ENCODE measurements around the gene TMPRSS3.

DNA sequence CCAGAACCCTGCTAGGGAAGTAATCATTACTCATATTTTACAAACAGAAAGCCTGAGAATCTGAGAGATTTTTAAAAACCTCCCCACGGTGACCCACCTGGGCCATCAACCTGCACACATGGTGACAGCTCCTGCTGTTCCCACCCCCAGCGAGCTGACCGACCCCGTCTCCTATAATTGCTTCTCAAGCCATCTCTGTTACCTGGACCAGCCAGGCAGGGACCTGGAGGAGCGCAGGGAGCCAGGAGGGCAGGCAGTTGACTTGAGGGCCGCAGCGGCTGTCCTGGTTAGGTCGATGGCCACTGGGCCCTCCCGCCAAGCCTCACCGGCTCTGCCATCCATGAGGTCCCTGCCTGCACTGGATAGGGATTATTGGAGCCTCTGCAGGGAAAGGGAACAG is 52.8 kb downstream of the TMPRSS3 start:
- TF ChIP-seq, protein P1, sequence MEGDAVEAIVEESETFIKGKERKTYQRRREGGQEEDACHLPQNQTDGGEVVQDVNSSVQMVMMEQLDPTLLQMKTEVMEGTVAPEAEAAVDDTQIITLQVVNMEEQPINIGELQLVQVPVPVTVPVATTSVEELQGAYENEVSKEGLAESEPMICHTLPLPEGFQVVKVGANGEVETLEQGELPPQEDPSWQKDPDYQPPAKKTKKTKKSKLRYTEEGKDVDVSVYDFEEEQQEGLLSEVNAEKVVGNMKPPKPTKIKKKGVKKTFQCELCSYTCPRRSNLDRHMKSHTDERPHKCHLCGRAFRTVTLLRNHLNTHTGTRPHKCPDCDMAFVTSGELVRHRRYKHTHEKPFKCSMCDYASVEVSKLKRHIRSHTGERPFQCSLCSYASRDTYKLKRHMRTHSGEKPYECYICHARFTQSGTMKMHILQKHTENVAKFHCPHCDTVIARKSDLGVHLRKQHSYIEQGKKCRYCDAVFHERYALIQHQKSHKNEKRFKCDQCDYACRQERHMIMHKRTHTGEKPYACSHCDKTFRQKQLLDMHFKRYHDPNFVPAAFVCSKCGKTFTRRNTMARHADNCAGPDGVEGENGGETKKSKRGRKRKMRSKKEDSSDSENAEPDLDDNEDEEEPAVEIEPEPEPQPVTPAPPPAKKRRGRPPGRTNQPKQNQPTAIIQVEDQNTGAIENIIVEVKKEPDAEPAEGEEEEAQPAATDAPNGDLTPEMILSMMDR (IDR thresholded peaks at IDR 0.05): no peak
- no peak for TF ChIP-seq POLR2AphosphoS5 (IDR thresholded peaks at IDR 0.05)
